ENCODE measurements around the gene CACNG7.

- TF ChIP-seq CTCF (conservative IDR thresholded peaks at IDR 0.05; ENCODE audit: low read length) (no peak), EZH2phosphoT487 (IDR thresholded peaks at IDR 0.05; ENCODE audit: borderline replicate concordance) (no peak)
These were observed 71.7 kb downstream of the CACNG7 start for GRCh38 chr19:53980539-53981375.
